Measurements from ENCODE around the gene SELENOS.

SELENOS gene

GRCh38 chr15:101277038-101277822 is at the start of gene SELENOS:
Gene SELENOS, minus strand, starts transcription at chr15:101277485. Its CDS starts 68 bp downstream, at chr15:101277417.
- DNase-seq: peak; percentile 3 to 89 (median 70)

- DNase-seq: peak in 1 of 14 donors; percentile 10
Measured at GRCh38 chr15:101326462-101327146, 49.3 kb upstream of the SELENOS start.

GRCh38 chr15:101326026-101326315 is 48.7 kb upstream of the SELENOS start:
- no peak for DNase-seq

GRCh38 chr15:101325263-101326025 is 48.2 kb upstream of the SELENOS start:
- no peak for DNase-seq

- no peak for DNase-seq
Measured at GRCh38 chr15:101324524-101325177, 47.4 kb upstream of the SELENOS start.

- no peak for DNase-seq
Measured at GRCh38 chr15:101323793-101324523, 46.7 kb upstream of the SELENOS start.

- no peak for DNase-seq
Measured at GRCh38 chr15:101322854-101323477, 45.7 kb upstream of the SELENOS start.

- DNase-seq: no peak
Measured at GRCh38 chr15:101322016-101322695, 44.9 kb upstream of the SELENOS start.

GRCh38 chr15:101320501-101321052 is 43.3 kb upstream of the SELENOS start:
- peak in 1 of 14 donors; percentile 11 for DNase-seq

GRCh38 chr15:101318839-101319238 is 41.6 kb upstream of the SELENOS start:
- no peak for DNase-seq

GRCh38 chr15:101318147-101318819 is 41.0 kb upstream of the SELENOS start:
- DNase-seq: no peak

- no peak for DNase-seq
Measured at GRCh38 chr15:101317336-101317872, 40.1 kb upstream of the SELENOS start.

- DNase-seq: no peak
Measured at GRCh38 chr15:101316529-101316928, 39.2 kb upstream of the SELENOS start.

GRCh38 chr15:101315736-101316135 is 38.5 kb upstream of the SELENOS start:
- no peak for DNase-seq

GRCh38 chr15:101314336-101315125 is 37.2 kb upstream of the SELENOS start:
- no peak for DNase-seq

- no peak for DNase-seq
Measured at GRCh38 chr15:101313041-101313761, 35.9 kb upstream of the SELENOS start.

GRCh38 chr15:101310508-101310907 is 33.2 kb upstream of the SELENOS start:
- no peak for DNase-seq

GRCh38 chr15:101310161-101310480 is 32.8 kb upstream of the SELENOS start:
- DNase-seq: no peak
